Activated gamma-delta T cell (primary cell): ENCODE measurements around the gene PTGER1.
"Not testable (repeated sequence)": the region's sequence is repeated elsewhere in the genome, so short reads cannot be mapped to it uniquely, and the experiment has no call there.

Experiments used
- DNase-seq: peaks from one replicate; lab custom pipeline; 2025; lab: John Stamatoyannopoulos, UW
- total RNA-seq, 2 donors: gene quantifications; one replicate each; lab custom pipeline; 2026; lab: John Stamatoyannopoulos, UW

The PTGER1 gene, protein sequence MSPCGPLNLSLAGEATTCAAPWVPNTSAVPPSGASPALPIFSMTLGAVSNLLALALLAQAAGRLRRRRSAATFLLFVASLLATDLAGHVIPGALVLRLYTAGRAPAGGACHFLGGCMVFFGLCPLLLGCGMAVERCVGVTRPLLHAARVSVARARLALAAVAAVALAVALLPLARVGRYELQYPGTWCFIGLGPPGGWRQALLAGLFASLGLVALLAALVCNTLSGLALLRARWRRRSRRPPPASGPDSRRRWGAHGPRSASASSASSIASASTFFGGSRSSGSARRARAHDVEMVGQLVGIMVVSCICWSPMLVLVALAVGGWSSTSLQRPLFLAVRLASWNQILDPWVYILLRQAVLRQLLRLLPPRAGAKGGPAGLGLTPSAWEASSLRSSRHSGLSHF
- 0.10 to 0.17 reads per million in 2 donors for total RNA-seq

DNA sequence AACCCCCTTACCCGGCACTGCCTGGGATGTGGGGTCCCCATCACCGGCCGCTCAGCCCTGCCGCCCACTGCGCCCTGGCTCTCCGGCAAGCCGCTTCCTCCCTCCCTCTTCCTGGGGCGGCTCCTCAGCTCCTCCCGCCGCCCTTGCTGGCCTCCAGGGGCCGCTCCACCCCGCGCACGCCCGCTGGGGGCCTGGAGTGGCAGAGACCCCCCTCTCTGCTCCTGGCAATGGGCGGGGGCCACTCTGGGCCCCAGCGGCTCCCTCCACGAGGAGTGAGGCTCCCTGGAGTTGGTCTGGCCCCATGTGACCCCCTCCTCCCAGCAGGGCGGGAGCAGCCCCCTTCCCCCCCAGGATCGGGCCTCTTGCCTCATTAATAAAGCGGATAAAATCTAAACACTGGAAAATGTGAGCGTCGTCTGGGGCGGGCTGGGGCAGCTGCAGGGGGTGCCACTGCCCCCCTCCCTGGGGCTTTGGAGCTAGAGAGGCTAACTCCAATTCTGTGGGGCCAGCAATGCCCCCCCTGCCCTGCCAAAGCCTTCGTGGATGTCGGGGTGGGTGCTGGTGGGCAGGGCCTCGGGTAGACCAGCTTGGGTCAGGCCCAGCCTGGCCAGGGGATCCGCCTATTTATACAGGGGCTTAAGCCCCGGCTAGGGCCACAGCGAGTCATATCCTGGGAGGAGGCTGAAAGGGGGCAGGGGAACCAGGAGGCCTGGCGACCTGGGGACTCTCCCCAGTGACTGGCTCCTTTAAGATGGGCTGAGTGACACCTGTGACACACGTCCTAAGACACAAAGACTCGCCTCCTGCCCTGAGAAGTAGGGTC lies at the start of gene PTGER1:
Gene PTGER1 (minus strand): TSS at position 104 of the 823 bp plus-strand sequence. CDS start 1,034 bp downstream, outside the sequence.
- no peak for DNase-seq

DNA sequence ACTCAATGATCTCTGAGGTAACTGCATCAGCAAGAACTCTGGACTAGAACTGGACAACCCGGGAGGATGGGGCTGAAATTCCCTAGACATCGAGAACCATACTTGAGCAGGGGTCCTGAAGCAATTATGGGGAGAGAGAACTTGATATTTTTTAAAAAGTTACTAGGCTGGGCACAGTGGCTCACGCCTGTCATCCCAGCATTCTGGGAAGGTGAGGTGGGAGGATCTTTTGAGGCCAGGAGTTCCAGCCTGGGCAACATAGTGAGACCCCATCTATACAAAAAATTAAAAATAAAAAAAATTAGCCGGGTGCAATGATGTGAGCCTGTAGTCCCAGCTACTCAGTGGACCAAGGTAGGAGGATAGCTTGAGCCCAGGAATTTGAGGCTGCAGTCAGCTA lies 45.4 kb upstream of the PTGER1 start:
- no peak for DNase-seq

DNA sequence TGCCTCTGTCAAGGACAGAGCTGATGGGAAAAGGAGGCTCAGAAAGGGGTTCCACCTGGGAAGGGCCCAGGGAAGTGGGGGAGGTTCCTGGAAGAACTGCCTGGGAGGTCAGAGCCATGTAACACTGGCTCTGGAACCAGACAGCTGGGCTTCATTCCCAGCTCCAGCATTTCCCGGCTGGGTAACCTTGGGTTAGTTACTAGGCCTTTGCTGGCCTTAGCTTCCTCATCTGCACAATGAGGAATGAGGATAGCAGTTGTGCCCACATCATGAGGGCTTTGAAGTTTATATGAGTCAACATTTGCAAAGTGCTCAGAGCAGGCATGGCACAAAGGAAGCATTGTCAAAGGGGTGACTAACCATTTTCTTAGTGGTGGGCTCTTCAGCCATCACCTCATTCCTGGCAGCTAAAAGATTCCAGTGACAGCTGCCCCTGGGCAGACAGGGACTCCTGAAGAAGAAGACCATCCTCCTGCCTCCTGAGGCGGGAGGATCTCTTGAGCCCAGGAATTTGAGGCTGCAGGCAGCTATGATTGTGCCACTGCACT lies 44.8 kb upstream of the PTGER1 start:
- no peak for DNase-seq

DNA sequence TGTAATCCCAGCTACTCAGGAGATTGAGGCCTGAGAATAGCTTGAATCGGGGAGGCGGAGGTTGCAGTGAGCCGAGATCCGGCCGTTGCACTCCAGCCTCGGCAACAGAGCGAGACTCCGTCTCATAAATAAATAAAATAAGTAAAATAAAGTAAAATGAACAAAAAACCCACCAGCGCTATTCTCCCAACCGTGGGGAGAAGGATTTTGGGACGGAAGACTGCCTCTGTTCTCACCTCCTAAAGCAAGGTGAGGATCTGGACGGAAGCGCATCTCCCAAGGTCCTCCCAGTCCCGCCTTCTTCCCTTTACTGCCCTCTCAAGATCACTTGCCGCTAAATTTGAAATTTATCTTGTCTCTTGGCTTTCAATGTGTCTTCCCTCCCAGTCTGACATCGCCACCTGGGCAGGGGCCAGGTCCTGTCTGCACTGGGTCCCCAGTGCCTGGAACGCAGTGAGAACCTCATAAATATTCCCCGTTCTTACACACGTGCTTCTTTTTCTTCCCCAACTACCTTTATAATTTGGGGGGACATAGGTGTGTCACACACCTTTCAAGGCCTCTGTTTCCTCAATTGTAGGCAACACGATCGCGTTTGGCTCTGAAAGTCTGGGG lies 44.2 kb upstream of the PTGER1 start:
- DNase-seq: no peak

DNA sequence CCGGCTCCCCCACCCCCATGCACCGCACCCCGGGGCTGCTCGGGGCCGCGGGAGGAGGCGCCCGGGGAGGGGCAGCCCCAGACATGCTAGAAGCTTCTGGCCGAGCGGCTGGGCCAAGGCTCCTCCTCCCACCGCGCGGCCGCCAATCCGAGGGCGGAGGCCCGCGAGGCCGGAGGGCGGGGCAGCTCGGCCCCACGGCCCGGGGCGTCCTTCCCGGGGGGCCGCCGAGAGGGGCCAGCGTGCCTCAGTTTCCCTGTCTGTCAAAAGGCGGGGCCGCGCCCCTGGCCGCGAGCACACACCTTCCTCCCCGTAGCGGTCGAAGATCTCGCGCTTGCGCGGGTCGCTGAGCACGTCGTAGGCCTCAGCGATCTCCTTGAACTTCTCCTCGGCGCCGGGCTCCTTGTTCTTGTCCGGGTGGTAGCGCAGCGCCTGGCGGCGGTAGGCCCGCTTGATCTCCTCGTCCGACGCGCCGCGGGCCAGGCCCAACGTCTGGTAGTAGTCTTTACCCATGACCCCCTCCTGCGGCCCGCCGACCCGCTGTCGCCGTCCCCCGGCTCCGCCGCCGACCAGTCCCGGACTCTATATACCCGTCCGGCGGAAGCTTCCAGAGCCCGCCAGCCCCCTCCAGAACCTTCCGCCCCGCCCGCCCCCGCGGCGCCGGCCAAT lies 42.8 kb upstream of the PTGER1 start, which contains the start of gene DNAJB1:
Gene DNAJB1 (minus strand): TSS at position 558 of the 666 bp plus-strand sequence. CDS start 48 bp downstream, at position 510.
- peak; percentile 55 for DNase-seq

DNA sequence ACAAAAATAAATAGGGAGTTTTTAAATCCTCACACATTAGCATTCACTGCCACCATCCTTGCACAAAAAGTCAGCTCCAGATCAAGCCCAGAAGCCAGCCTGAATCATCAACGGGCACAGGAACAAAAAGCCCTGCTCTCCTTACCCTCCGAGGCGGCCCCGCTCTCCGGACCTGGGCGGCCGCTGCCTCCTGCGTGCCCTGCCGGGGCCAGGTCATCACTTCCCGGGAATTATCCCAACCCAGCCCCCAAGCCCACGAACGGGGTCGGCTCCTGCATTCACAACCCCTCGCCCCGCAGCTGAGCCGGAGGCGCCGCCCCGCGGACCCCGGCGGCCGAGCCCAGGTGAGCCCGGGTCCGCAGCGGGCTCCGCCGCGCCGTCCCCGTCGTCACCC lies 42.3 kb upstream of the PTGER1 start:
- no peak for DNase-seq

DNA sequence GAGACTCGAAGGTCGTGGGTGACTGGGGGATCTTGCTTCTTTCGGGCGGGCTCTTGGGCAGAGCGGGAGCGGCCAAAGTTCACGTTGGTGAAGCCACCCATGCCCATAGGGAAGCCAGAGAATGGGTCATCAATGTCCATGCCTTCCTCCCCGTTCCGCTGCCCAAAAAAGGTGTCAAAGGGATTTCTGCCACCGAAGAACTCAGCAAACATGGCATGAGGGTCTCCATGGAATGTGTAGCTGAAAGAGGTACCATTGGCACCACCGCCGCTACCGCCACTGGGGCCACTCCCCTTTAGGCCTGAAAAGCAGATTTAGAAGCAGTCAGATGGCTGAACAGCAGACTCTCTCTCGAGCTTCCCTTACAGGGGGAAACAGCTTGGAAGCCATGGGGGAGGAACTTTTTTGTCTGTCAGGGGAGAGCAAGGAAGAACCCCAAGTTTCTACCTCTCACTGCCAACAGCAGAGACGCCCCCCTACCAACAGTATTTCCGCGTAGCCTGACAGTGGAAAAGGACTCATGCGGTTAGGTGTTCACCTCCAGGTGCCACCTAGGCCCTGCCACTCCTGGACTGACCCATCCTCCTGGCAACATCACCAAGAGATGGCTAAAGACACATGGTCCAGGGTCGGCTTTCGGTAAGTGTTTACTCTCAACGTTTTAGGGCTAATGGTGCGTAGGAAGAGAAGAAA lies 41.7 kb upstream of the PTGER1 start:
- no peak for DNase-seq

DNA sequence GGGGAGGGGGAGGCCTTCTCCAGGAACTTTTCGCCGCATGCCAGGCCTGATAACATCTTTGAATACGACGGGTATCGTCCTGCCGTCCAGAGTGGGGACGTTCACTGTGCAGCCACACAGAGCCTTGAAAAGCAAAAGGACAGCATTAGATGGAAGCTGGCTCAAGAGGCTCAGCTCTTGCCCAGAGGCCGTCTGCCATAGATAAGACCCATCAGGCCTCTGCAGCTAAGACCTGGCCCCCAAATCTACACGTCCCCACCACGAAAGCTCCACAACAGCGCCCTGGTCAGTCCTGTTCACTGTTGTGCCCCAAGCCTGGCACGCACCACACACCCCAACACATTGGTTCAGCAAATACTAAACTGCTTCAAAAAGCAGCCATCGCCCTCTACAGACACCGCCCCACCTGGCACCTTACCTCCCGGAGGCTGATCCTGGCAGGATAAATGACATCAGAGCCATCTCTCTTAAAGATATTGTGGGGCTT lies 40.9 kb upstream of the PTGER1 start:
- no peak for DNase-seq

DNA sequence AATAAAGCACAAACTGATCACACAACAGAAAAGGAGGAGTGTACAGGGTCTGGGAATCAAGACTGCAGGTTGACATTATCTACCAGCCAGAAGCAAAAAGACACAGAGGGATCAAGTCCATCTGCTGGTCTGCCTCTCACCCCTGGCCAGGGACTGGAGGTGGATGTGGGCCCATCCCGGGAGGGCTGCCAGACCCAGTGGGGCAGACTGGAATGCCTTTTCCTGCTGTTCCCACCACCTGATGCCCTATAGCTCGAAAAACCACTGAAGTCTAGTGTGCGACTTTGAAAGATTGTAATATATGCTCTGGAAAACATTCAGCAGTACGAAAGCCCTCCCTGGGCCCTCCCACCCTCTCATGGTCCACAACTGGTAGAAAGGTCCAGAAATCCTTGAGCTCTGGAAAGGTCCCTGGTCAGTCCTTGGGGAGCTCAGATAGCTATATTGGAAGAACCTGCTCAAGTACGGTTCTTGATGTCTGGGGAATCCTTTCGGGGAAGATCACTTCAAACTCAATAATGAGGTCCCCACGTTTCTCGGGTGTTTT lies 40.4 kb upstream of the PTGER1 start:
- DNase-seq: no peak

DNA sequence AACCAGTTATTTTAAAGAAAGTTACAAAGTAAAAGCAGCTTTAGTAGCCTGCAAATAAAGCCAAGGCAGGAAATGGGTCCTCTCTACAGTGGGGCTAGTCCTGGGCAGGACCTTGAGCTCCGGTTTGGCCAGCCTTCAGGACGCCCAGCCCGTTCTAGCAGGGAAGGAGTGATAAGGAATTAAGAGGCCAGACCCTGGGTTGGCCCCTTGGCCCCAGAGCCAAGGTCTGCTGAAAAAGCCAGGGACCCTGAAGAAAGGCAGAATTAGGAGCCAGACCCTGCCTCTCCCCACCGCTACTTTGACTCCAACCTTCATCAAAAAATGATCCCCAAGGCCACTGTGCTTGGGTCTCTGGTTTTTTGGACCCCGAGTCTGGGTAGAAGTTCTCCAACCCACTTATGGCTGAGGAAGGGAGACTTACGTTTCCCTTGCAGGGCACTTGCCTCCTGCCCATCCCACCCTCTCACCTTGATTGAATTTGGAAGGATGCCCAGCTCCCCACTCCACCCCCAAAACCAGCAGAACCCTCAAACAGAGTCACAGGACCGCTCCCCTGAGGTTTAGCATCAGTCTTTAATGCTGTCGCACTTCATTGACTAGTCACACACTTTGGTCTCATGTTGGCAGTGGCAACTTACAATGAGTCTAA lies 39.2 kb upstream of the PTGER1 start:
- DNase-seq: no peak

DNA sequence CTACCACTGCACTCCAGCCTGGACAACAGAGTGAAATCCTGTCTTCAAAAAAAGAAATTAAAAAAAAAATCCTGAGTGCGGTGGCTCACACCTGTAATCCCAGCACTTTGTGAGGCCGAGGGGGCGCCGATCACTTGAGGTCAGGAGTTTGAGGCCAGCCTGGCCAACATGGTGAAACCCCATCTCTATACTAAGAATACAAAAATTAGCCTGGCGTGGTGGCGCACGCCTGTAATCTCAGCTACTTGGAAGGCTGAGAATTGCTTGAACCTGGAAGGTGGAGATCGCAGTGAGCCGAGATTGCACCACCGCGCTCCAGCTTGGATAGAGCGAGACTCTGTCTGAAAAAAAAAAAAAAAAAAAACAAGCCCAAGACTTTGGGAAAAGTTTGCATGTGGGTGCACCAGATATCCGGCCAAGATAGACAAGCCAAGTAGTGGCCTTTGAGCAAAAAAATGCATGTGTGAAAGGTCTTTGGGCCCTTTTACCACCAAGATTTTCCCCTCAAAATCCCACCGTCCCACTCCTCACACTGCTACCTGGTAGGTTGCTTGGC lies 37.3 kb upstream of the PTGER1 start:
- DNase-seq: no peak

DNA sequence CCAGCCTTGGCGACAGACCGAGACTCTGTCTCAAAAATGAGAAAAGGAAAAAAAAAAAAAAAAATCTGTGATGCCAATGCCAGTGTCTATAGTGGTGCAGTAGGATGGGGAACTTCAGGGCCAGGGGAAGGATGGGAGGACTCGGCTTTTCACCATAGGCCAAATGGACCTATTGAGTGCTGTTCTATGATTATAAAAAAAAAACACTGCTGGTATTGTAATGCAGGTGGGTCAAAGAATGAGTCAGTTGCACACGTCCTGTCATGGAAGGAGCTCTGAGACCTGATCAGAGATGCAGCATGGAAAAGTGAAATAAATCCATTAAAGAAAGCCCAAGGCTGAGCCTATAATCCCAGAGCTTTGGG lies 36.1 kb upstream of the PTGER1 start:
- DNase-seq: no peak

DNA sequence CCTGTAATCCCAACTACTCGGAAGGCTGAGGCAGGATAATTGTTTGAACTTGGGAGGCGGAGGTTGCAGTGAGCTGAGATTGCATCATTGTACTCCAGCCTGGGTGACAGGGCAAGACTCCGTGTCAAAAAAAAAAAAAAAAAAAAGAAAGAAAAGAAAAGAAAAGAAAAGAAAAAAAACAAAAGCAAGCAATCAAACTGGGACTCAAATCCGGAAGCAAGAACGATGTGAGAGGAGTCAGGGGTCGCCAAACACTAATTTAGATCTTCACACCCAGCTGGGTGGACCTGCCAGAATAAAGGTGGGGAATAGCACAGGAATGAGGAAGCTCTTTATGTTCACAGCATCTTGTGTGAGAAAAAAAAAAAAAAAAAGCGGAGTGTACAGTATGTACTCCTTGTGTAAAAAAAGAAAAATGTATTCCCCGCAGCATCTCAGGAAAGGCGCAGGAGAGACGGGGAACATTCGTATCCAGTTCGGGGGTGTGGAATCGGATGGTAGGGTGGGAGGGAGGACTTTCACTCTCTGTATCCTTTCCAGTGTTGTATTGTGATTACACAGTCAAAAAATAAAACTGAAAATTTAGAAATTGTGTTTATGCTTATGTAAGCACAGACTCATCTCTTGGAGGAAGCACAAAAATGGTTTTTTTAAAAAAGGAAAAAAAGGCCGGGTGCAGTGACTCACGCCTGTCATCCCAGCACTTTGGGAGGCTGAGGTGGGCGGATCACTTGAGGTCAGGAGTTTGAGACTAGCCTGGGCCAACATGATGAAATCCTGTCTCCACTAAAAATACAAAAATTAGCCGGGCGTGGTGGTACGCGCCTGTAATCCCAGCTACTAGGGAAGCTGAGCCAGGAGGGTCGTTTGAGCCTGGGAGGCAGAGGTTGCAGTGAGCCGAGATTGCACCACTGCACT lies 35.4 kb upstream of the PTGER1 start:
- no peak for DNase-seq

DNA sequence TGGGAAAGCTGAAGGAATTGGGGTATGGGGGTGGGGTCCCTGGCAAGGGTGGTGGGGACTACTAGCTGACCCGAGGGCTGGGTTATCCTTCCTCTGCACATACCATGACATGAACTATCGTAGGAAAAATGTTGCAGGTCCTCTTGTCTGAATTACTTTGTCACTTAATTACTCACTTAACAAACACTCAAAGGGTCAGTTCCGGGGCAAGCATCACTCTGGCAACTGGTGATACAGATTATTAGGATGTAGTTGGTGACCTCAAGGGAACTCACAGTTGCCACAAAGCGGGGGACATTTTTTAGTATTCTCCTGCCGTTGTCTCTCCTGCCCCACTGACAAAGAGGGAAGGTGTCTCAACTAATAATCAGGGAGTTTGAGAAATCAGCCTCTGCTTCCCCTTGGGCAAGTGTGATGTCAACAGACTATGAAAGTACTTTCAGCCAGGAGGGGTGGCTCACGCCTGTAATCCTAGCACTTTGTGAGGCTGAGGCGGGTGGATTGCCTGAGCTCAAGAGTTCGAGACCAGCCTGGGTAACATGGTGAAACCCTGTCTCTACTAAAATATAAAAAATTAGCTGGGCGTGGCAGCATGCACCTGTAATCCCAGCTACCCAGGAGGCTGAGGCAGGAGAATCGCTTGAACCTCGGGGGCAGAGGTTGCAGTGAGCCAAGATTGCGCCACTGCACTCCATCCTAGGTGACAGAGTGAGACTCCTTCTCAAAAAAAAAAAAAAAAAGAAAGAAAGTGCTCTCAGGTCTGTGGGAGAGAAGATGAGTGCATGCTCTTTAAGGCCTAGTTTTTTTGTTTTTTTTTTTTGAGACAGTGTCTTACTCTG lies 32.8 kb upstream of the PTGER1 start:
- DNase-seq: no peak

DNA sequence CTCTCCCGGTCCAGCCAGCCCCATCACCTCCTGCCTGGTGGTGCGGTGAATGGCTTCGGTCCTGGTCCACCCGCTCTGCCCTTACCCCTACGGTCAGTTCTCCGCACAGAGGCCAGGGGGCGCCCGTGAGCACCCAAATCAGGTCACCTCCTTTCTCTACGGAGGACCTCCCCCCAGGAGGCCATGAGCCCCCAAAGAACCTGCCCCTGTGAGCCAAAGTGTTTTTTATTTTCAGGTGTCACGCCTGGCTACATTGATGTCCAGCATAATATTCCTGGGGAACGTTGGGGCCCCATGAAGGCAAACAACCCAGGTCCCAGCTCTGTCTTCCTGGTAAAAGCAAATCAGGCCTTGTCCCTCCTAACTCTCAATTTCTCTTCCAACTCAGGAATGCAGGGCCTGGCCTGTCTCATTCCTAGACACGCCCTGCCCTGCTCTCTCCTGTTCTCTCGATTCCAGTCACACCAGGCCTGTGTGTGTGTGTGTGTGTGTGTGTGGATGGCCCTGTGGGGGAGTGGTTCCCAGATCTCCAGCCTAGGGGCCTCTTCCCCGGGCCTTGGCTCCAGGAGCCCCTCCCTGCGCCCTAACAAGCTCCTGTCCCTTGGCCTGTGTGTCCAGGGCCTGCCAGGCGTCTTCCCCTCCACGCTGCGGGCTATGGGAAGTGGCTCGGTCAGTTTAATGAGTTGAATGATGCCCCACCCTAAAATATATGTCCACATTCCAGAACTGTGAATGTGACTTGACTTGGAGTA lies 30.5 kb upstream of the PTGER1 start:
- DNase-seq: peak; percentile 39

DNA sequence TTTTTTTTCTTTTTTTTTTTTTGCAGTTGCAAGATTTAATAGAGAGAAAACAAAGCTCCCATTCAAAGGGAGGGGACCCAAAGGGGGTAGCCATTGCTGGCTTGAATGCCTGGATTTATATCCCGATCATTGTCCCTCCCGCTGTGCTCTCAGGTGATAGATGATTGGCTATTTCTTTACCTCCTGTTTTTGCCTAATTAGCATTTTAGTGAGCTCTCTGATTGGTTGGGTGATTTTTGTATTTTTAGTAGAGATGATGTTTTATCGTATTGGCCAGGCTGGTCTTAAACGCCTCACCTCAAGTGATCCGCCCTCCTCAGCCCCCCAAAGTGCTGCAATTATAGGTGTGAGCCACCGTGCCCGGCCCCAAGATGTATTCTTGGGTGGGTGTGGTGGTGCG lies 29.4 kb upstream of the PTGER1 start:
- not testable (repeated sequence) for DNase-seq

DNA sequence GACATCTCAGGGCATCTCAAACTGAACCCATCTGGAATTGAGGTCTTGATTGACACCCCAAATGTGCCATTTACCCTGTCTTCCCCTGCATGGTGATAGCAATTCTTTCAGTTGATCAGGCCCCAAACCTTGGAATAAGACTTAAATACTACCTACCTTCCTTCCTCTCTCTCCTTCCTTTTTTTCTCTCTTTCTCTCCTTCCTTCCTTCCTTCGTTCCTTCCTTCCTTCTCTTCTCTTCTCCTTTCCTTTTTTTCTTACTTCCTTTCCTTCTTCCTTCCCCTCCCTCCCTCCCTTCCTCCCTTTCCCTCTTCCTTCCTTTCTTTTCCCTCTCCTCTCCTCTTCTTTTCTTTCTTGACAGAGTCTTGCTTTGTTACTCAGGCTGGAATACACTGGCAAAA lies 28.1 kb upstream of the PTGER1 start:
- no peak for DNase-seq
